Vagina (tissue), 2 donors: Measurements from ENCODE around the gene C9orf85. TPM values are rescaled to one million over a fixed set of nuclear protein-coding genes. Genes with fewer than 3 reads are reported as not detected.

ENCODE experiments used
- DNase-seq, 2 donors: peaks; one replicate each; pipeline ENCODE4 v3.0.0-alpha.2; 2017; ENCODE audit errors: extremely low spot score in 2 of 2
- H3K27ac ChIP-seq: fragments of 200-600 bp; sonication (generic); one replicate; pipeline ENCODE4 v1.5.1; 2019
- H3K27me3 ChIP-seq: fragments of 200-600 bp; sonication (generic); one replicate; pipeline ENCODE4 v1.5.1; 2019
- H3K36me3 ChIP-seq, 2 donors: fragments of 200-600 bp; sonication (generic); one replicate each; pipeline ENCODE4 v1.5.1; 2017 to 2019
- H3K4me1 ChIP-seq: fragments of 200-600 bp; sonication (generic); one replicate; pipeline ENCODE4 v1.5.1; 2019
- H3K4me3 ChIP-seq, 2 donors: fragments of 200-600 bp; sonication (generic); 1 replicate in 1 of 2; 2 replicates in 1 of 2; pipeline ENCODE4 v1.5.1; 2016 to 2019
- H3K9me3 ChIP-seq: fragments of 200-600 bp; sonication (generic); one replicate; pipeline ENCODE4 v1.5.1; 2019
- CTCF ChIP-seq, 3 experiments: fragments of 450-650 bp in 2 of 3; fragments of 200-600 bp in 1 of 3; sonication (generic) in 1 of 3; IDR thresholded peaks; one replicate each; pipeline ENCODE4 v1.5.1; 2017 to 2019; ENCODE audit warnings: antibody characterized with exemption in 3 of 3, mild to moderate bottlenecking in 2 of 3, moderate library complexity in 2 of 3
- POLR2A ChIP-seq, 2 donors: fragments of 450-650 bp; IDR thresholded peaks; one replicate each; pipeline ENCODE4 v1.6.1; 2017; ENCODE audit warnings: antibody characterized with exemption in 2 of 2, mild to moderate bottlenecking in 2 of 2, moderate library complexity in 2 of 2
- POLR2AphosphoS5 ChIP-seq, 2 donors: sonication (generic); formaldehyde crosslinking; IDR thresholded peaks; one replicate each; pipeline ENCODE4 v1.9.0; 2017; ENCODE audit warnings: antibody characterized with exemption in 2 of 2, mild to moderate bottlenecking in 2 of 2, low read depth in 1 of 2; ENCODE audit not compliant: insufficient read depth in 1 of 2
- intact Hi-C: fragments of 100-400 bp; cut with DNase I; formaldehyde crosslinking; loops from one replicate; pipeline ENCODE4 v1.15.1; 2023
- total RNA-seq: library from RNA; depleted of rRNA; stranded (reverse); fragments of >200 nt; gene quantifications from one replicate; pipeline ENCODE4 v1.2.3, GENCODE V29; 2016

The C9orf85 gene
- total RNA-seq, 1 donor from 2014 or later: 5.4 TPM

- no peak for TF ChIP-seq POLR2A (IDR thresholded peaks at IDR 0.05)
- no peak for TF ChIP-seq CTCF (IDR thresholded peaks at IDR 0.05)
- TF ChIP-seq POLR2AphosphoS5 (IDR thresholded peaks at IDR 0.05; ENCODE audit: insufficient read depth in 1 of 2, low read depth in 1 of 2): no peak
- no peak for DNase-seq
- Histone ChIP-seq H3K4me3 (no peak overlapping the region), H3K36me3 (no peaks in the 10 kb centered on the region), H3K9me3 (no peaks in the 10 kb centered on the region), H3K27me3 (no peaks in the 10 kb centered on the region), H3K27ac (no peak overlapping the region), H3K4me1 (peaks cover 38% of the 10 kb centered on the region)
- intact Hi-C loops: no loop called here
Measured at GRCh38 chr9:71915495-71915894, 4.1 kb downstream of the C9orf85 start.

DNA sequence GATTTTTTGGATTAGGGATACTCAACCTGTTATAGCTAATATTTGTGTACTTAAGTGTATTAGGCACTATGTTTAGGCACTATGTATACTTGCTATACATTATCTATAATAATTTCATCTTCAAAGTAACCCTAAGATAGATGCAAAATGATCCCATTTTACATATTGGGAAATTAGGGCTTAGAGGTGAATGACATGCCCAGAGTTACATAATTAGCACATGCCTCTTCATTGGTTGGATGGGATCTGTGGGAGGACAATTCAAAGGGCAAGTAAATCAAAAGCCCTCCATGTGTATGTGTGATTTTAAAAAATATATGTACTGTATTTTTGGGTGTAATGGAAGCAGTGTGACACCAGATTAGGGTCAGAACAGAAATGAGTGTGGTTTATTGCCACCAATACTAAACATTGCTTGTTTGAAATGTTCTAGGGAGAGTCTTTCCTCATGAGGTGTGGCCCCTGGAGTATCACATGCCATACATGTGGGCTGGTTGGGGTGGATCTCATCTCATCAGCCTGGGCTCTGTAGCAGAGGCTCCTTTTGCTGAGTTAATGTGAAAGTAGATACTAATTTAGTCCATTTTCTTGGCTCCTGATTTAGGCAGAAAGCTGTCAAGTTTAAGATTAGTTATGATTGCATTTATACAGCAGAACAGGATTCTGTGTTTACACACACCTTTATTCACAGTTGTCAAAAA, 5.5 kb downstream of the C9orf85 start:
- intact Hi-C loops: no loop called here
- Histone ChIP-seq H3K4me1 (peaks cover 36% of the 10 kb centered on the region), H3K27me3 (no peaks in the 10 kb centered on the region), H3K4me3 (no peak overlapping the region), H3K9me3 (no peaks in the 10 kb centered on the region), H3K36me3 (no peaks in the 10 kb centered on the region), H3K27ac (no peak overlapping the region)
- DNase-seq: no peak
- TF ChIP-seq CTCF (IDR thresholded peaks at IDR 0.05) (no peak), POLR2AphosphoS5 (IDR thresholded peaks at IDR 0.05; ENCODE audit: insufficient read depth in 1 of 2, low read depth in 1 of 2) (no peak), POLR2A (IDR thresholded peaks at IDR 0.05) (no peak)

GRCh38 chr9:71918419-71918818, 7.0 kb downstream of the C9orf85 start:
- peaks cover 21% of the 10 kb centered on the region for H3K4me1 ChIP-seq
- no peak overlapping the region for H3K27ac ChIP-seq
- H3K9me3 ChIP-seq: no peaks in the 10 kb centered on the region
- intact Hi-C loops: no loop called here
- no peaks in the 10 kb centered on the region for H3K27me3 ChIP-seq
- H3K36me3 ChIP-seq: no peaks in the 10 kb centered on the region
- DNase-seq: no peak
- TF ChIP-seq CTCF (IDR thresholded peaks at IDR 0.05) (no peak), POLR2A (IDR thresholded peaks at IDR 0.05) (no peak), POLR2AphosphoS5 (IDR thresholded peaks at IDR 0.05; ENCODE audit: insufficient read depth in 1 of 2, low read depth in 1 of 2) (no peak)
- H3K4me3 ChIP-seq: no peak overlapping the region

DNA sequence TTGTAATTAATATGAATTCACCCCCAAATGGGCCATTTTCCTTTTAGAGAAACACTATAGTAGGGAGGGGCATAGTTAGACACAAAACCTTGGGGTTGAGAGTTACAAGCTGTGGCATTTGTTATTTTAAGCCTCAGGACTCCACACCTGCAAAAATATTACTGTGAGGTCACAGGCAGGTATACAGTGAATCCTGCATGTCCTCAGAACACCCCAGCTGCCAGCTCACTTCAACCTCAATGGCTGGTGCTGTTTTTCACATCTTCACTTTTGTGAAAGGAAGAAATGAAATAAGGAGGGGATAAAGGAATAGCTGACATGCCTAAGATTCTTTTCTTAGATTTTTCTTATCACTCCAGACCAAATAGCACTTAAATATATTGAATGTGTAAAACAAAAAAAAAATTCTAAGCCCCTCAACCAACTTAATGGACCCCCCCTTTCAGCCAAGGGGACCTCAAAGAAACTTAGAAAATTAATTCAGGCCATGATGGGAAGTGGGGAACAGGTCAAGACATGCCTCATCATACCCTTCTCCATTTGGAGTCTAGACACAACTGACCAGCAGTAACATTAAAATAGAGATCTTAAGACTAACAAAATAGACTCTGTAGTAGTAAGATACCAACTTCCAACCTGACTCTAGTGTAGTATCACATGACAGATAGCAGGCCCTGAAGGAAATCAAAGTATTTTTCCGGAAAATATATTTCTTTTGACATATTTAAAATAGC, 9.2 kb downstream of the C9orf85 start:
- H3K27ac ChIP-seq: no peak overlapping the region
- no peaks in the 10 kb centered on the region for H3K9me3 ChIP-seq
- H3K27me3 ChIP-seq: no peaks in the 10 kb centered on the region
- TF ChIP-seq POLR2A (IDR thresholded peaks at IDR 0.05) (no peak), CTCF (IDR thresholded peaks at IDR 0.05) (no peak), POLR2AphosphoS5 (IDR thresholded peaks at IDR 0.05; ENCODE audit: insufficient read depth in 1 of 2, low read depth in 1 of 2) (no peak)
- H3K36me3 ChIP-seq: no peaks in the 10 kb centered on the region
- no peak for DNase-seq
- no peak overlapping the region for H3K4me3 ChIP-seq
- intact Hi-C loops: no loop called here
- H3K4me1 ChIP-seq: peaks cover 10% of the 10 kb centered on the region
